ENCODE data around the gene PTCD2.

PTCD2 gene

GRCh38 chr5:72284559-72285423 is 35.4 kb upstream of the PTCD2 start:
- Histone ChIP-seq H3K4me1 (ENCODE audit: insufficient read depth, low read length) (no peaks in the 10 kb centered on the region), H3K27me3 (ENCODE audit: insufficient read depth, low read length) (no peaks in the 10 kb centered on the region), H3K9ac (ENCODE audit: low read depth, low read length) (no peak overlapping the region), H3K4me3 (ENCODE audit: low read length) (no peak overlapping the region), H3K9me3 (ENCODE audit: insufficient read depth, low read depth, low read length) (no peaks in the 10 kb centered on the region), H3K27ac (ENCODE audit: low read depth, low read length) (no peak overlapping the region), H3K36me3 (ENCODE audit: insufficient read depth, low read length) (peaks cover 49% of the 10 kb centered on the region)
- 98% methylated on average over 3 of the region's 3 CpGs for WGBS

- Histone ChIP-seq H3K27me3 (ENCODE audit: insufficient read depth, low read length) (no peaks in the 10 kb centered on the region), H3K9me3 (ENCODE audit: insufficient read depth, low read depth, low read length) (no peaks in the 10 kb centered on the region), H3K36me3 (ENCODE audit: insufficient read depth, low read length) (peaks cover 55% of the 10 kb centered on the region), H3K4me1 (ENCODE audit: insufficient read depth, low read length) (no peaks in the 10 kb centered on the region), H3K27ac (ENCODE audit: low read depth, low read length) (no peak overlapping the region), H3K9ac (ENCODE audit: low read depth, low read length) (no peak overlapping the region), H3K4me3 (ENCODE audit: low read length) (no peak overlapping the region)
- WGBS = 96% methylated on average over 2 of the region's 3 CpGs
Observed at GRCh38 chr5:72285424-72285821, 34.8 kb upstream of the PTCD2 start.

GRCh38 chr5:72286798-72287197 is 33.4 kb upstream of the PTCD2 start:
- Histone ChIP-seq H3K36me3 (ENCODE audit: insufficient read depth, low read length) (peaks cover 63% of the 10 kb centered on the region), H3K27me3 (ENCODE audit: insufficient read depth, low read length) (no peaks in the 10 kb centered on the region), H3K4me1 (ENCODE audit: insufficient read depth, low read length) (no peaks in the 10 kb centered on the region), H3K9me3 (ENCODE audit: insufficient read depth, low read depth, low read length) (no peaks in the 10 kb centered on the region), H3K27ac (ENCODE audit: low read depth, low read length) (no peak overlapping the region), H3K9ac (ENCODE audit: low read depth, low read length) (no peak overlapping the region), H3K4me3 (ENCODE audit: low read length) (no peak overlapping the region)
- 94% methylated on average over 5 of the region's 5 CpGs for WGBS

GRCh38 chr5:72288924-72289323 is 31.2 kb upstream of the PTCD2 start:
- Histone ChIP-seq H3K36me3 (ENCODE audit: insufficient read depth, low read length) (peaks cover 63% of the 10 kb centered on the region), H3K9me3 (ENCODE audit: insufficient read depth, low read depth, low read length) (no peaks in the 10 kb centered on the region), H3K27ac (ENCODE audit: low read depth, low read length) (no peak overlapping the region), H3K27me3 (ENCODE audit: insufficient read depth, low read length) (no peaks in the 10 kb centered on the region), H3K4me3 (ENCODE audit: low read length) (no peak overlapping the region), H3K9ac (ENCODE audit: low read depth, low read length) (no peak overlapping the region), H3K4me1 (ENCODE audit: insufficient read depth, low read length) (peaks cover 7% of the 10 kb centered on the region)
- 94% methylated on average over 2 of the region's 2 CpGs for WGBS

GRCh38 chr5:72290356-72291133 is 29.6 kb upstream of the PTCD2 start:
- Histone ChIP-seq H3K36me3 (ENCODE audit: insufficient read depth, low read length) (peaks cover 79% of the 10 kb centered on the region), H3K27me3 (ENCODE audit: insufficient read depth, low read length) (no peaks in the 10 kb centered on the region), H3K4me3 (ENCODE audit: low read length) (no peak overlapping the region), H3K9ac (ENCODE audit: low read depth, low read length) (no peak overlapping the region), H3K4me1 (ENCODE audit: insufficient read depth, low read length) (peaks cover 7% of the 10 kb centered on the region), H3K9me3 (ENCODE audit: insufficient read depth, low read depth, low read length) (no peaks in the 10 kb centered on the region), H3K27ac (ENCODE audit: low read depth, low read length) (no peak overlapping the region)
- 96% methylated on average over 5 of the region's 6 CpGs for WGBS

- peaks cover 7% of the 10 kb centered on the region for H3K4me1 ChIP-seq (ENCODE audit: insufficient read depth, low read length)
- no peak overlapping the region for H3K4me3 ChIP-seq (ENCODE audit: low read length)
- no peaks in the 10 kb centered on the region for H3K9me3 ChIP-seq (ENCODE audit: insufficient read depth, low read depth, low read length)
- 98% methylated on average over 3 of the region's 3 CpGs for WGBS
- no peaks in the 10 kb centered on the region for H3K27me3 ChIP-seq (ENCODE audit: insufficient read depth, low read length)
- H3K36me3 ChIP-seq (ENCODE audit: insufficient read depth, low read length) = peaks cover 81% of the 10 kb centered on the region
- H3K27ac ChIP-seq (ENCODE audit: low read depth, low read length) = no peak overlapping the region
- no peak overlapping the region for H3K9ac ChIP-seq (ENCODE audit: low read depth, low read length)
Observed at GRCh38 chr5:72291601-72292000, 28.6 kb upstream of the PTCD2 start.

GRCh38 chr5:72292411-72292810 is 27.8 kb upstream of the PTCD2 start:
- H3K4me3 ChIP-seq (ENCODE audit: low read length) = no peak overlapping the region
- no peak overlapping the region for H3K9ac ChIP-seq (ENCODE audit: low read depth, low read length)
- WGBS = 92% methylated on average over 1 of the region's 1 CpG

GRCh38 chr5:72293495-72294055 is 26.6 kb upstream of the PTCD2 start:
- H3K27me3 ChIP-seq (ENCODE audit: insufficient read depth, low read length) = no peaks in the 10 kb centered on the region
- WGBS = over 99% methylated on average over 3 of the region's 3 CpGs
- H3K9me3 ChIP-seq (ENCODE audit: insufficient read depth, low read depth, low read length) = no peaks in the 10 kb centered on the region
- no peak overlapping the region; the same call in 1 of the 2 replicates for H3K27ac ChIP-seq (ENCODE audit: low read depth, low read length)
- H3K4me3 ChIP-seq (ENCODE audit: low read length) = no peak overlapping the region
- H3K36me3 ChIP-seq (ENCODE audit: insufficient read depth, low read length) = peaks cover 77% of the 10 kb centered on the region
- no peak overlapping the region for H3K9ac ChIP-seq (ENCODE audit: low read depth, low read length)
- peaks cover 7% of the 10 kb centered on the region for H3K4me1 ChIP-seq (ENCODE audit: insufficient read depth, low read length)

More at GRCh38 chr5:72292411-72292810, 27.8 kb upstream of the PTCD2 start:
- no peak overlapping the region for H3K27ac ChIP-seq (ENCODE audit: low read depth, low read length)
- H3K27me3 ChIP-seq (ENCODE audit: insufficient read depth, low read length) = no peaks in the 10 kb centered on the region
- H3K36me3 ChIP-seq (ENCODE audit: insufficient read depth, low read length) = peaks cover 85% of the 10 kb centered on the region
- H3K9me3 ChIP-seq (ENCODE audit: insufficient read depth, low read depth, low read length) = no peaks in the 10 kb centered on the region
- peaks cover 7% of the 10 kb centered on the region for H3K4me1 ChIP-seq (ENCODE audit: insufficient read depth, low read length)

- Histone ChIP-seq H3K9ac (ENCODE audit: low read depth, low read length) (no peak overlapping the region), H3K4me1 (ENCODE audit: insufficient read depth, low read length) (peaks cover 7% of the 10 kb centered on the region), H3K36me3 (ENCODE audit: insufficient read depth, low read length) (peaks cover 70% of the 10 kb centered on the region), H3K9me3 (ENCODE audit: insufficient read depth, low read depth, low read length) (no peaks in the 10 kb centered on the region), H3K27ac (ENCODE audit: low read depth, low read length) (no peak overlapping the region; the same call in 1 of the 2 replicates), H3K27me3 (ENCODE audit: insufficient read depth, low read length) (no peaks in the 10 kb centered on the region), H3K4me3 (ENCODE audit: low read length) (no peak overlapping the region)
- WGBS = 94% methylated on average over 1 of the region's 2 CpGs
Observed at GRCh38 chr5:72294473-72294872, 25.7 kb upstream of the PTCD2 start.

GRCh38 chr5:72295539-72295938 is 24.6 kb upstream of the PTCD2 start:
- Histone ChIP-seq H3K9me3 (ENCODE audit: insufficient read depth, low read depth, low read length) (no peaks in the 10 kb centered on the region), H3K9ac (ENCODE audit: low read depth, low read length) (no peak overlapping the region), H3K36me3 (ENCODE audit: insufficient read depth, low read length) (peaks cover 68% of the 10 kb centered on the region), H3K4me3 (ENCODE audit: low read length) (no peak overlapping the region), H3K27me3 (ENCODE audit: insufficient read depth, low read length) (no peaks in the 10 kb centered on the region), H3K4me1 (ENCODE audit: insufficient read depth, low read length) (peaks cover 9% of the 10 kb centered on the region), H3K27ac (ENCODE audit: low read depth, low read length) (no peak overlapping the region)
- WGBS = 95% methylated on average over 3 of the region's 4 CpGs

- Histone ChIP-seq H3K4me1 (ENCODE audit: insufficient read depth, low read length) (peaks cover 16% of the 10 kb centered on the region), H3K9ac (ENCODE audit: low read depth, low read length) (no peak overlapping the region), H3K27ac (ENCODE audit: low read depth, low read length) (no peak overlapping the region), H3K36me3 (ENCODE audit: insufficient read depth, low read length) (peaks cover 61% of the 10 kb centered on the region), H3K27me3 (ENCODE audit: insufficient read depth, low read length) (no peaks in the 10 kb centered on the region), H3K4me3 (ENCODE audit: low read length) (no peak overlapping the region), H3K9me3 (ENCODE audit: insufficient read depth, low read depth, low read length) (no peaks in the 10 kb centered on the region)
- 90% methylated on average over 2 of the region's 2 CpGs for WGBS
Observed at GRCh38 chr5:72296256-72296655, 23.9 kb upstream of the PTCD2 start.

All from HUES64 (cell line).